HG02981 (cell line): Measurements from ENCODE around the gene SEMA3C.

Experiments used
- ATAC-seq: cut with Tn5 transposase; IDR thresholded peaks from one replicate; pipeline ENCODE4 v1.9.1; 2021; ENCODE audit warnings: mild to moderate bottlenecking, moderate library complexity; ENCODE audit not compliant: unreplicated experiment

The SEMA3C gene

GRCh38 chr7:80918909-80919721 lies at the start of gene SEMA3C:
TSS of gene SEMA3C (minus strand) at chr7:80919051. CDS start at chr7:80916781, 2,270 bp downstream.
- peak; percentile 74 for ATAC-seq

- ATAC-seq = no peak
Observed at GRCh38 chr7:80968606-80969005, 49.8 kb upstream of the SEMA3C start.

- no peak for ATAC-seq
Observed at GRCh38 chr7:80967917-80968297, 49.1 kb upstream of the SEMA3C start.

- no peak for ATAC-seq
Observed at GRCh38 chr7:80967071-80967916, 48.4 kb upstream of the SEMA3C start.

- ATAC-seq = no peak
Observed at GRCh38 chr7:80960244-80960795, 41.5 kb upstream of the SEMA3C start.

GRCh38 chr7:80957226-80957777 lies 38.5 kb upstream of the SEMA3C start:
- ATAC-seq = no peak

GRCh38 chr7:80954191-80954590 lies 35.3 kb upstream of the SEMA3C start:
- no peak for ATAC-seq

- no peak for ATAC-seq
Observed at GRCh38 chr7:80950550-80950967, 31.7 kb upstream of the SEMA3C start.

- no peak for ATAC-seq
Observed at GRCh38 chr7:80949449-80949848, 30.6 kb upstream of the SEMA3C start.

GRCh38 chr7:80946858-80947257 lies 28.0 kb upstream of the SEMA3C start:
- ATAC-seq = no peak

- no peak for ATAC-seq
Observed at GRCh38 chr7:80945976-80946375, 27.1 kb upstream of the SEMA3C start.

- ATAC-seq = no peak
Observed at GRCh38 chr7:80943342-80943741, 24.5 kb upstream of the SEMA3C start.

GRCh38 chr7:80942261-80943041 lies 23.6 kb upstream of the SEMA3C start:
- no peak for ATAC-seq

GRCh38 chr7:80941208-80941758 lies 22.4 kb upstream of the SEMA3C start:
- no peak for ATAC-seq

- no peak for ATAC-seq
Observed at GRCh38 chr7:80940539-80941207, 21.8 kb upstream of the SEMA3C start.

GRCh38 chr7:80937336-80937735 lies 18.5 kb upstream of the SEMA3C start:
- ATAC-seq = no peak

- ATAC-seq = no peak
Observed at GRCh38 chr7:80935991-80936780, 17.3 kb upstream of the SEMA3C start.

- ATAC-seq = no peak
Observed at GRCh38 chr7:80934321-80934720, 15.5 kb upstream of the SEMA3C start.

GRCh38 chr7:80932536-80932935 lies 13.7 kb upstream of the SEMA3C start:
- no peak for ATAC-seq
